ENCODE data around the gene COL4A6. TPM values are rescaled to one million over a fixed set of nuclear protein-coding genes. Genes with fewer than 3 reads are reported as not detected.

The COL4A6 gene
- total RNA-seq, 1 donor from 2014 or later: under 0.01 TPM

DNA sequence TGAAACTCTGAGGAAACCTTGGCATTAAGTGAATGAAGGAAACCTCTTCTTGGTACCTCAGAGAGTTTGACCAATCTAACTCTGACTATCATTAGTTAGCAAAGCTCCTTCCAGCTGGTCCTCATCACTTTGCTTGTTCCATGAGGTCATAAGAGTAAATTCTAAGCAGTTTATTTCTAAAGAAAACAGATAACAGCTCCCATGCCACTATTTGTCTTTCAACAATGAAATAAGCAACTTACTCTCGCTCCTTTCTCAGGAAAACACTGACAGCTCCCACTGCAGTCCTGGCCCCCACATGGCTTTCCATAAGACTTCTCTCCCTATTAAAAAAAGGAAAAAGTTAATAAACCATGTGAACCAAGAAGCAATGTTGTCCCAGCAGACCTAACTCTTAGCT lies 127.7 kb downstream of the COL4A6 start:
- TF ChIP-seq, protein P1, sequence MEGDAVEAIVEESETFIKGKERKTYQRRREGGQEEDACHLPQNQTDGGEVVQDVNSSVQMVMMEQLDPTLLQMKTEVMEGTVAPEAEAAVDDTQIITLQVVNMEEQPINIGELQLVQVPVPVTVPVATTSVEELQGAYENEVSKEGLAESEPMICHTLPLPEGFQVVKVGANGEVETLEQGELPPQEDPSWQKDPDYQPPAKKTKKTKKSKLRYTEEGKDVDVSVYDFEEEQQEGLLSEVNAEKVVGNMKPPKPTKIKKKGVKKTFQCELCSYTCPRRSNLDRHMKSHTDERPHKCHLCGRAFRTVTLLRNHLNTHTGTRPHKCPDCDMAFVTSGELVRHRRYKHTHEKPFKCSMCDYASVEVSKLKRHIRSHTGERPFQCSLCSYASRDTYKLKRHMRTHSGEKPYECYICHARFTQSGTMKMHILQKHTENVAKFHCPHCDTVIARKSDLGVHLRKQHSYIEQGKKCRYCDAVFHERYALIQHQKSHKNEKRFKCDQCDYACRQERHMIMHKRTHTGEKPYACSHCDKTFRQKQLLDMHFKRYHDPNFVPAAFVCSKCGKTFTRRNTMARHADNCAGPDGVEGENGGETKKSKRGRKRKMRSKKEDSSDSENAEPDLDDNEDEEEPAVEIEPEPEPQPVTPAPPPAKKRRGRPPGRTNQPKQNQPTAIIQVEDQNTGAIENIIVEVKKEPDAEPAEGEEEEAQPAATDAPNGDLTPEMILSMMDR (IDR thresholded peaks at IDR 0.05): no peak
- no peaks in the 10 kb centered on the region for H3K9me3 ChIP-seq
- no peak overlapping the region for H3K4me3 ChIP-seq
- no peak overlapping the region for H3K27ac ChIP-seq
- DNase-seq (ENCODE audit: low spot score in 2 of 2): no peak
- H3K27me3 ChIP-seq: no peaks in the 10 kb centered on the region
- H3K36me3 ChIP-seq: no peaks in the 10 kb centered on the region
- intact Hi-C loops (cut with DNase I): no loop called here
- no peaks in the 10 kb centered on the region for H3K4me1 ChIP-seq

DNA sequence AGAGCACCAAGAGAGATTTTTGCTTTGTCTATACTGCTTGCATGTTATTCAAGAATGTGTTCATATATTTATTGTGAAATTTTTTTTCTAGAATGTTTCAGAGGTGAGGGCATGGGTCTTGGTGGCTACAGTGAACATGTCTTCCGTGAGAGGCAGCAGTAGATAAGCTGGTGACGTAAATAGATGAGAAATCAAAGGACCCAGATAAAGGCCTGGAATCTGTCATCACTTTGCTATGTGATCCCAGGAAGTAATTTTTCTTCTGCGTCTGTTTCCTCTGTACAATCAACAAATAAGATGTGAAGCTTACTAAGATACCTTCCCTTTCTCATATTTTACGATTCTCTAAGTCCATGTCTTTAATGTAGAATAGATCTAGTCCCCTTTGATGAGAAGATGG lies 129.1 kb downstream of the COL4A6 start:
- H3K4me1 ChIP-seq: no peaks in the 10 kb centered on the region
- H3K27ac ChIP-seq: no peak overlapping the region
- TF ChIP-seq, protein P1 (IDR thresholded peaks at IDR 0.05): no peak

DNA sequence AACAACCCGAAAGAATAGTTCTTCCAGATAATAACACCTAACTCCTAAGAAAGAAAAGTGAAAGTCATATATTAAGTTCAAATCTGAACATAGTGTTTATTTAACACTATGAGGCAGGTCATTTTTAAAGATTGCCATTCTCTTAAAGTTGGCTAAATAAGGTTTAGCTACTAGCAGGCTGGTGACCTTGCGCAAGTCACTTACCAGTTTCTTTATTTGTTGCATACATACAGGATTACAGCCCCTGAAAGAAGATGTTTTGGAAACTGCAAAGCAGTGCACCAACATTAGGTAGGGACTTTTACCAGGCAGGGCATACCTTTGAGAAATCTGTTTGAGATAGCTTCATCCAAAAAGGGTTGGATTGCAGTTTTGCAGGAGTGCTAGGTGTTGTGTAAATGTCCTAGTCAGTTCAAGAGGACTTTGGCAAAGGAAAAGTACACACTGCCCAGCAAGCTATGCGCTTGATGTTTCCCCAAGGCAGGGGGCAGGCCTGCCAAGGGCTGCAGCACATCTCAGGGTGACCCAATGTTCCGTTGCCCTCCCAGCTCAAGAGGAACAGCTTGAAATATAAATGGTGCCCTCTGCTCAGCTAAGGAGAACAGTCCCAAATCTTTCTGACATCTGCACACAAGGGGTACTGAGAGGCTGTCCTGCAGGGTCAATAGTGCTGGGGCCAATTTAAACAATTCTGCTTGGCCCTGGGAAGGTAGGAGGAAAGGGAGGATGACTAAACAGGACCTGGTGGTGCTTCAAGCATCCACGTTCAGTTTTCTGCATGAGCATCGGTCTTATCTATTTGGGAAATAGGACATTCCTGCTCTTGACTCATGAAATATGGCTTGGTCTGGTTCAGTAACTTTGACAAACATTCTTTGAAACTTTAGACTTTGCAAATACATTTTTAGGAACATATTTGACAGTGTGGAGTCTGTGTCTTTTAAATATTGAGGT lies 130.8 kb downstream of the COL4A6 start:
- Histone ChIP-seq H3K4me1 (no peaks in the 10 kb centered on the region), H3K9me3 (no peaks in the 10 kb centered on the region), H3K27me3 (no peaks in the 10 kb centered on the region), H3K4me3 (no peak overlapping the region), H3K27ac (no peak overlapping the region), H3K36me3 (no peaks in the 10 kb centered on the region)
- intact Hi-C loops (cut with DNase I): loop anchor here (10.0 kb wide), 1 partner anchor 83 kb away; no protein-coding TSS in a partner anchor
- TF ChIP-seq, protein P1 (IDR thresholded peaks at IDR 0.05): no peak
- no peak for DNase-seq (ENCODE audit: low spot score in 2 of 2)

More for the DNA sequence above, 129.1 kb downstream of the COL4A6 start:
- no peak overlapping the region for H3K4me3 ChIP-seq
- H3K36me3 ChIP-seq: no peaks in the 10 kb centered on the region
- intact Hi-C loops (cut with DNase I): loop anchor here (10.0 kb wide), 1 partner anchor 84 kb away; no protein-coding TSS in a partner anchor
- no peaks in the 10 kb centered on the region for H3K9me3 ChIP-seq
- H3K27me3 ChIP-seq: no peaks in the 10 kb centered on the region
- no peak for DNase-seq (ENCODE audit: low spot score in 2 of 2)

DNA sequence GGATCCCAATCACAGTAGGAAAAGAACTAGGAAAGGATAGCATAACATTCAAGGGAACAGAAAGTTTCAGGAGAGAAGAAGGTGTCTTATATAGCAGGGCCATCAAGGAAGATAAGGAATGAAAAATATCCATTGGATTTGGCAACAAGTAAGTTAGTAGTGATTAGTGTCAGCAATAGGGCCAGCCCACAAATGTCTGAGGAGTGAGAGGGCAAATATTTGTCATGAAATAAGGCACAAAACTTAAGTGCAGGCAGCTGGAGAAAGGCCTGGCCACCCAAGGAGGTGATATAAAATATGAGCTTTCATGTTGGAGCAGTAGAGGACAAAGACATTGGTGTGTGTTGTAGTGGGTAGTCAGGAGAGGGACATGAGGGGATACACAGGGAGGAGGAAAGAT lies 132.1 kb downstream of the COL4A6 start:
- Histone ChIP-seq H3K4me1 (no peaks in the 10 kb centered on the region), H3K4me3 (no peak overlapping the region), H3K9me3 (no peaks in the 10 kb centered on the region), H3K27ac (no peak overlapping the region), H3K27me3 (no peaks in the 10 kb centered on the region), H3K36me3 (no peaks in the 10 kb centered on the region)
- intact Hi-C loops (cut with DNase I): loop anchor here (10.0 kb wide), 1 partner anchor 81 kb away; no protein-coding TSS in a partner anchor
- TF ChIP-seq, protein P1 (IDR thresholded peaks at IDR 0.05): no peak
- no peak for DNase-seq (ENCODE audit: low spot score in 2 of 2)

DNA sequence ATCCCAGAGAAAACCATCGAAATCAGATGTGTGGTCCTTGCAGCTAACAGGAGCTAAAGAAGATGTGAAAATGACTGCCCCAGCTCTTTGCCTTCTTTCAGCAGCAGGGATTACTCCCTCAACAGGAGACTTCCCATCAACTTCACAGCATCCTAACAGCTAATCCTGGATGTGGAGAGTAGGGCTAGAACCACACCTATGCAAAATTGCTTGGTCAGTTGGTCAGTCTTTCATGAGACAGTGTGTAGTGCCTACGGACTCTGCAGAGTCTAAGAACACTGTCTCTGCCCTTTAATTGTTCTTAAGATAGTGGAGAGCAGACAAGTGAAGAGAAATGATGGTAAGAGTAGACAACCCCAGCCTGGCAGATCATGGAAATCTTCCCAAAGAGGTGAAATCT lies 133.5 kb downstream of the COL4A6 start:
- TF ChIP-seq, protein P1 (IDR thresholded peaks at IDR 0.05): no peak
- intact Hi-C loops (cut with DNase I): loop anchor here (10.0 kb wide), 1 partner anchor 80 kb away; no protein-coding TSS in a partner anchor
- Histone ChIP-seq H3K27me3 (no peaks in the 10 kb centered on the region), H3K36me3 (no peaks in the 10 kb centered on the region), H3K27ac (no peak overlapping the region), H3K4me3 (no peak overlapping the region), H3K4me1 (no peaks in the 10 kb centered on the region), H3K9me3 (no peaks in the 10 kb centered on the region)
- DNase-seq (ENCODE audit: low spot score in 2 of 2): no peak

All from ascending aorta (tissue), 2 donors.